Rectal smooth muscle tissue (tissue), 1 donor: Measurements from ENCODE around the gene PRMT2.
A peak's percentile ranks its signal among the peaks of the same experiment; 100 is the strongest.

Experiments
- H3K27ac ChIP-seq: one replicate; pipeline ENCODE4 v1.7.0; 2013; ENCODE audit warnings: low read depth, low read length, inconsistent platforms
- H3K27me3 ChIP-seq: one replicate; pipeline ENCODE4 v1.7.0; 2013; ENCODE audit warnings: low read length; ENCODE audit not compliant: control insufficient read depth, insufficient read depth
- H3K36me3 ChIP-seq: one replicate; pipeline ENCODE4 v1.7.0; 2013; ENCODE audit warnings: low read length; ENCODE audit not compliant: control insufficient read depth, insufficient read depth
- H3K4me1 ChIP-seq: one replicate; pipeline ENCODE4 v1.7.0; 2013; ENCODE audit warnings: low read length; ENCODE audit not compliant: control insufficient read depth, insufficient read depth
- H3K4me3 ChIP-seq: one replicate; pipeline ENCODE4 v1.7.0; 2013; ENCODE audit warnings: low read length
- H3K9ac ChIP-seq: one replicate; pipeline ENCODE4 v1.7.0; 2013; ENCODE audit warnings: low read length

The PRMT2 gene

GRCh38 chr21:46636550-46637285 is 1.2 kb downstream of the PRMT2 start:
- peaks cover 15% of the 10 kb centered on the region for H3K4me1 ChIP-seq
- H3K27ac ChIP-seq, result no peak overlapping the region
- H3K27me3 ChIP-seq, result no peaks in the 10 kb centered on the region
- H3K4me3 ChIP-seq, result peak overlapping the region; percentile 100
- peaks cover 4% of the 10 kb centered on the region for H3K36me3 ChIP-seq
- H3K9ac ChIP-seq, result no peak overlapping the region

GRCh38 chr21:46637952-46638746 is 2.7 kb downstream of the PRMT2 start:
- peak overlapping the region; percentile 25 for H3K4me3 ChIP-seq
- H3K9ac ChIP-seq, result no peak overlapping the region
- H3K36me3 ChIP-seq, result peaks cover 4% of the 10 kb centered on the region
- peak overlapping the region; percentile 3 for H3K27ac ChIP-seq
- peaks cover 15% of the 10 kb centered on the region for H3K4me1 ChIP-seq
- H3K27me3 ChIP-seq, result no peaks in the 10 kb centered on the region

GRCh38 chr21:46639489-46640386 is 4.3 kb downstream of the PRMT2 start:
- no peak overlapping the region for H3K27ac ChIP-seq
- peaks cover 17% of the 10 kb centered on the region for H3K36me3 ChIP-seq
- no peak overlapping the region for H3K9ac ChIP-seq
- peaks cover 10% of the 10 kb centered on the region for H3K4me1 ChIP-seq
- H3K27me3 ChIP-seq, result no peaks in the 10 kb centered on the region
- H3K4me3 ChIP-seq, result no peak overlapping the region

- Histone ChIP-seq H3K4me3 (no peak overlapping the region), H3K27ac (no peak overlapping the region), H3K36me3 (peaks cover 22% of the 10 kb centered on the region), H3K27me3 (no peaks in the 10 kb centered on the region), H3K4me1 (peaks cover 3% of the 10 kb centered on the region), H3K9ac (no peak overlapping the region)
Measured at GRCh38 chr21:46641656-46642055, 6.2 kb downstream of the PRMT2 start.

GRCh38 chr21:46643379-46644177 is 8.1 kb downstream of the PRMT2 start:
- Histone ChIP-seq H3K9ac (no peak overlapping the region), H3K4me3 (no peak overlapping the region), H3K4me1 (no peaks in the 10 kb centered on the region), H3K27ac (no peak overlapping the region), H3K36me3 (peaks cover 26% of the 10 kb centered on the region), H3K27me3 (no peaks in the 10 kb centered on the region)

GRCh38 chr21:46645840-46646239 is 10.4 kb downstream of the PRMT2 start:
- H3K36me3 ChIP-seq, result peaks cover 38% of the 10 kb centered on the region
- no peaks in the 10 kb centered on the region for H3K27me3 ChIP-seq
- no peaks in the 10 kb centered on the region for H3K4me1 ChIP-seq
- no peak overlapping the region for H3K27ac ChIP-seq
- no peak overlapping the region for H3K4me3 ChIP-seq
- H3K9ac ChIP-seq, result no peak overlapping the region

GRCh38 chr21:46646541-46647154 is 11.2 kb downstream of the PRMT2 start:
- Histone ChIP-seq H3K27me3 (no peaks in the 10 kb centered on the region), H3K27ac (no peak overlapping the region), H3K4me1 (no peaks in the 10 kb centered on the region), H3K4me3 (no peak overlapping the region), H3K9ac (no peak overlapping the region), H3K36me3 (peaks cover 34% of the 10 kb centered on the region)

- Histone ChIP-seq H3K27ac (no peak overlapping the region), H3K4me1 (no peaks in the 10 kb centered on the region), H3K36me3 (peaks cover 39% of the 10 kb centered on the region), H3K9ac (no peak overlapping the region), H3K27me3 (no peaks in the 10 kb centered on the region), H3K4me3 (no peak overlapping the region)
Measured at GRCh38 chr21:46648539-46648938, 13.1 kb downstream of the PRMT2 start.

GRCh38 chr21:46649356-46649755 is 13.9 kb downstream of the PRMT2 start:
- peaks cover 35% of the 10 kb centered on the region for H3K36me3 ChIP-seq
- no peaks in the 10 kb centered on the region for H3K27me3 ChIP-seq
- no peak overlapping the region for H3K27ac ChIP-seq

GRCh38 chr21:46650476-46651098 is 15.1 kb downstream of the PRMT2 start:
- H3K27me3 ChIP-seq, result no peaks in the 10 kb centered on the region
- no peak overlapping the region for H3K9ac ChIP-seq
- peaks cover 33% of the 10 kb centered on the region for H3K36me3 ChIP-seq
- H3K27ac ChIP-seq, result no peak overlapping the region
- H3K4me1 ChIP-seq, result no peaks in the 10 kb centered on the region
- no peak overlapping the region for H3K4me3 ChIP-seq

More at GRCh38 chr21:46649356-46649755, 13.9 kb downstream of the PRMT2 start:
- H3K4me1 ChIP-seq, result no peaks in the 10 kb centered on the region
- no peak overlapping the region for H3K4me3 ChIP-seq
- no peak overlapping the region for H3K9ac ChIP-seq

- H3K4me3 ChIP-seq, result no peak overlapping the region
- H3K36me3 ChIP-seq, result peaks cover 32% of the 10 kb centered on the region
- H3K27ac ChIP-seq, result no peak overlapping the region
Measured at GRCh38 chr21:46651121-46651520, 15.6 kb downstream of the PRMT2 start.

More at GRCh38 chr21:46651121-46651520, 15.6 kb downstream of the PRMT2 start:
- Histone ChIP-seq H3K4me1 (no peaks in the 10 kb centered on the region), H3K9ac (no peak overlapping the region), H3K27me3 (no peaks in the 10 kb centered on the region)
